ENCODE measurements around the gene KATNAL2.

DNA sequence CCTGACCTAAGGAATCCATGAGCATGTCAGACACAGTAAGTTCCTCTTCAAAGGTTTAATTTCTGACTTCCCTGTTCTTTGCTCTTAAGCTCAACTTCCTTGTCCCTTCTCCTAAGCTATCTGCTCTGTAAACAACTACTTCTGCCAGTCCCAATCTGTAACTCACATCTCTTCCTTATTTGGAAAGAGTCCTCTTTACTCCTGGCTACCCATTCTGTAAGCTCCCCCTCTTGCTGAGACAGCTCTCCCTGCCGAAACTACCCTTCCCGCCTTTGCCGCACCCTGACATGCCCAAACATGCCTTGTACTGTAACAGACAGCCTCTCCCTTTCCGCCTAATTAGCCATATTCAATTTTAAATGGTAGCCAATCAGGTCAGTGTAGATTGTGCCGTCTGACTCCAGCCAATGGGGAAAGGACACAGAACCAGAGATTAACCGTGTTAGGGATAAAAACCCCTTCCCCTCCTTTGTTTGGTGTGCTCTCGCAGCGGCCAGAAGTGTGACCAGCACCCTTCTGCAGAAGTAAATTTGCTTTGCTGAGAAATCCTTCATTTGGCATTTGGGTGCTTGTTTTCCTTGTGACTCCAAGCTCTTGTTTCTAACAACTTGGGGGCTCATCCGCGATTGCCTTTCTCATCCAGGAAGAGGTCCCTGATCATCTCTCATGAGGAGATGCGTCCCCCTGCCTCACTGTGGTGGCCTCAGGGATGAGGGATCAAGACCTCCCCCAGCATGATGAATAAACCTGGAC is 49.1 kb upstream of the KATNAL2 start:
- TF ChIP-seq, protein P1, sequence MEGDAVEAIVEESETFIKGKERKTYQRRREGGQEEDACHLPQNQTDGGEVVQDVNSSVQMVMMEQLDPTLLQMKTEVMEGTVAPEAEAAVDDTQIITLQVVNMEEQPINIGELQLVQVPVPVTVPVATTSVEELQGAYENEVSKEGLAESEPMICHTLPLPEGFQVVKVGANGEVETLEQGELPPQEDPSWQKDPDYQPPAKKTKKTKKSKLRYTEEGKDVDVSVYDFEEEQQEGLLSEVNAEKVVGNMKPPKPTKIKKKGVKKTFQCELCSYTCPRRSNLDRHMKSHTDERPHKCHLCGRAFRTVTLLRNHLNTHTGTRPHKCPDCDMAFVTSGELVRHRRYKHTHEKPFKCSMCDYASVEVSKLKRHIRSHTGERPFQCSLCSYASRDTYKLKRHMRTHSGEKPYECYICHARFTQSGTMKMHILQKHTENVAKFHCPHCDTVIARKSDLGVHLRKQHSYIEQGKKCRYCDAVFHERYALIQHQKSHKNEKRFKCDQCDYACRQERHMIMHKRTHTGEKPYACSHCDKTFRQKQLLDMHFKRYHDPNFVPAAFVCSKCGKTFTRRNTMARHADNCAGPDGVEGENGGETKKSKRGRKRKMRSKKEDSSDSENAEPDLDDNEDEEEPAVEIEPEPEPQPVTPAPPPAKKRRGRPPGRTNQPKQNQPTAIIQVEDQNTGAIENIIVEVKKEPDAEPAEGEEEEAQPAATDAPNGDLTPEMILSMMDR (IDR thresholded peaks at IDR 0.05; ENCODE audit: insufficient read depth, low read depth, low read length), result no peak
- no peak for TF ChIP-seq EZH2 (IDR thresholded peaks at IDR 0.05; ENCODE audit: insufficient read depth, low read length)
